NCI-H82 treated with DMSO at 0.1 percent for 48 hours (cell line): ENCODE results near the gene ATP1A3.

Source experiments
- DNase-seq: peaks from one replicate; lab custom pipeline; 2025; ENCODE audit not compliant: unreplicated experiment; lab: John Stamatoyannopoulos, UW

Gene ATP1A3

DNA sequence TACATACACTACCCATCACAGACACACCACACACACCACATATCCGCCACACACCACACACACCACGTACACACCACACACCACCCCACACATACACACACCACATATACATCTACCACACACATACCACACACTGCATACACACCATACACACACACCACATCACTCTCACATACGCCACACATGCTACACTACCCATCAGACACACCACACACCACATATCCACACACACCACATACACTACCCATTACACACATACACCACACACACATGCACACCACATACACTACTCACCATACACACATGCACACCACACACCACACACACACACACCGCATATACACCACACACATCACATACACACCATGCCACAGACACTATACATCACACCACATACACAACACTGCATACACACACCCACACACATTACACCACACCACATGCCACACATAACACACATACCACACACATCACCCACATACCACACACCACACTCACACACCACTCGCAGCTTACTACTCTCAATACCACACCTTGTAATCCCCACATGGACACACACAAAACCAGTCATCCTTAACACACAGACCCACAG lies 75.3 kb downstream of the ATP1A3 start:
- no peak for DNase-seq

DNA sequence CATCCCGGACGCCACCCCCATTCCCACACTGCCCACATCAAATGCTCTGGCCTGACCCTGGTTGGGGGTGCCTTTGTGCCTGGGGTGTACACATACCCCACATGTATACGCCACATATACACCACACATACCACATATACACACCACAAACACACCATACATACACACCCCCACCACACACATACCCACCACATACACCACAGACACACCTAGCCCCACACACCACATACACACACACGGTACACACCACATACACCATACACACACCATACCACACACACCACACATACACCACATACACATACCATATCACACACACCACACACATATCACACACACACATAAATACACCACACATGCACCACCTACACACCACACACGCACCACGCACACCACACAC lies 75.9 kb downstream of the ATP1A3 start:
- DNase-seq, result no peak

DNA sequence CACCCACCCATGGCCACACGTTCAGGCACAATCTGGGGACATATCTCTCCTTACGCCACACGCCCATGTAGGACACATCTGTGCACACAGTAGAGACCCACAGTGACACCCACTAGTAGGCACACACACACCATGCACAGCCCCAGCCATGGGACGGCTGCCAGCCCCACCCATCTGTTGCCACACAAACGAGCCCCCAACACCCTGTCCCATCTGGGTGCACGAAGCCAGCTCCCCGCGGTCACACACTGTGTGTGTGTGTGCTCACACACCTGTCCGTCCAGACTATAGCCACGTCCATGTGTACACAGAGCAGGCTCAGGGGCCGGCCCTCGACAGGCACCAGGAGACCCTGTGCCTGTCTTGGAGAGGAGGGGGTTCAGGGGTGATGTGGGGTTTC lies 76.4 kb downstream of the ATP1A3 start:
- no peak for DNase-seq
